K562 (cell line): Measurements from ENCODE around the gene MIXL1.

ENCODE experiments used
- CHD4 ChIP-seq: fragments of 200-600 bp; sonication (generic); IDR thresholded peaks from 3 replicates; pipeline ENCODE4 v1.6.1; 2012; ENCODE audit warnings: low read depth, mild to moderate bottlenecking, mixed read lengths, low read length, inconsistent platforms; ENCODE audit not compliant: insufficient read depth, insufficient replicate concordance, poor library complexity, severe bottlenecking
- DMBX1 ChIP-seq: fragments of 250-450 bp; sonication (Bioruptor Pico); IDR thresholded peaks from 2 replicates; pipeline ENCODE4 v1.8.0; 2022; ENCODE audit warnings: inconsistent platforms, mild to moderate bottlenecking, moderate library complexity, borderline replicate concordance
- SIX5 ChIP-seq, 2 experiments: IDR thresholded peaks; 2 replicates each; pipeline ENCODE4 v1.6.1; 2011; ENCODE audit warnings: low read length in 2 of 2, borderline replicate concordance in 1 of 2, low read depth in 1 of 2, mild to moderate bottlenecking in 1 of 2, moderate library complexity in 1 of 2; ENCODE audit not compliant: insufficient read depth in 1 of 2
- SMAD4 ChIP-seq: fragments of 250-450 bp; sonication (Bioruptor Pico); conservative IDR thresholded peaks from 2 replicates; pipeline ENCODE4 v1.8.0; 2021; ENCODE audit warnings: inconsistent platforms, mild to moderate bottlenecking, moderate library complexity
- SP1 ChIP-seq: sonication (generic); formaldehyde crosslinking; IDR thresholded peaks from 2 replicates; pipeline ENCODE4 v1.8.1; 2022; ENCODE audit warnings: mild to moderate bottlenecking, missing genetic modification reagents
- TBP ChIP-seq: optimal IDR thresholded peaks from 2 replicates; pipeline ENCODE3; 2011; ENCODE audit warnings: low read depth, low read length, improper control_type of control experiment
- ZNF764 ChIP-seq: fragments of 250-450 bp; sonication (Bioruptor Pico); IDR thresholded peaks from 2 replicates; pipeline ENCODE4 v1.4.0; 2020; ENCODE audit warnings: low read depth, mild to moderate bottlenecking, moderate library complexity
- TF ChIP-seq, protein P1 (sequence below), 3 experiments: IDR thresholded peaks in 2 of 3; conservative IDR thresholded peaks in 1 of 3; 2 replicates each; pipeline ENCODE4 v1.5.1; 2011 to 2012; ENCODE audit warnings: low read length in 3 of 3, mild to moderate bottlenecking in 3 of 3, control low read depth in 2 of 3, improper control_type of control experiment in 1 of 3, inconsistent platforms in 1 of 3, low read depth in 1 of 3, mixed read lengths in 1 of 3, moderate library complexity in 1 of 3; ENCODE audit not compliant: insufficient read depth in 2 of 3

DNA sequence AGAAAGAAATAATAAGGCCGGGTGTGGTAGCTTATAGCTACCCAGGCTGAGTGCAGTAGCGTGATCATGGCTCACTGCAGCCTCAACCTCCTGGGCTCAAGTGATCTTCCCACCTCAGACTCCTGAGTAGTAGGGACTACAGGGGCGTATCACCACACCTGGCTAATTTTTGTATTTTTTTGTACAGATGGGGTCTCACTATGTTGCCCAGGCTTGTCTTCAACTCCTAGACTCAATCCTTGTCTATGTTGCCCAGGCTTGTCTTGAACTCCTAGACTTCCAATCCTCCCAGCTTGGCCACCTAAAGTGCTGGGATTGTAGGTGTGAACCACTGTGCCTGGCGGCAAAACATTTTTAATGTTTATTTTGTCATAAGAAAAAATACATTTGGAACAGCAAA, 30.5 kb downstream of the MIXL1 start:
- TF ChIP-seq, protein P1, sequence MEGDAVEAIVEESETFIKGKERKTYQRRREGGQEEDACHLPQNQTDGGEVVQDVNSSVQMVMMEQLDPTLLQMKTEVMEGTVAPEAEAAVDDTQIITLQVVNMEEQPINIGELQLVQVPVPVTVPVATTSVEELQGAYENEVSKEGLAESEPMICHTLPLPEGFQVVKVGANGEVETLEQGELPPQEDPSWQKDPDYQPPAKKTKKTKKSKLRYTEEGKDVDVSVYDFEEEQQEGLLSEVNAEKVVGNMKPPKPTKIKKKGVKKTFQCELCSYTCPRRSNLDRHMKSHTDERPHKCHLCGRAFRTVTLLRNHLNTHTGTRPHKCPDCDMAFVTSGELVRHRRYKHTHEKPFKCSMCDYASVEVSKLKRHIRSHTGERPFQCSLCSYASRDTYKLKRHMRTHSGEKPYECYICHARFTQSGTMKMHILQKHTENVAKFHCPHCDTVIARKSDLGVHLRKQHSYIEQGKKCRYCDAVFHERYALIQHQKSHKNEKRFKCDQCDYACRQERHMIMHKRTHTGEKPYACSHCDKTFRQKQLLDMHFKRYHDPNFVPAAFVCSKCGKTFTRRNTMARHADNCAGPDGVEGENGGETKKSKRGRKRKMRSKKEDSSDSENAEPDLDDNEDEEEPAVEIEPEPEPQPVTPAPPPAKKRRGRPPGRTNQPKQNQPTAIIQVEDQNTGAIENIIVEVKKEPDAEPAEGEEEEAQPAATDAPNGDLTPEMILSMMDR (IDR thresholded peaks at IDR 0.05 in 2 of 3, conservative IDR thresholded peaks at IDR 0.05 in 1 of 3; ENCODE audit: insufficient read depth in 2 of 3, low read depth in 1 of 3, low read length in 3 of 3), result no peak
- no peak for TF ChIP-seq SIX5 (IDR thresholded peaks at IDR 0.05; ENCODE audit: borderline replicate concordance in 1 of 2, insufficient read depth in 1 of 2, low read depth in 1 of 2, low read length in 2 of 2)
- TF ChIP-seq CHD4, result no peak
- no peak for TF ChIP-seq ZNF764 (CRISPR knock-in tag)
- TF ChIP-seq SP1, result no peak
- no peak for TF ChIP-seq DMBX1 (CRISPR knock-in tag)
- TF ChIP-seq SMAD4 (CRISPR knock-in tag), result no peak
- no peak for TF ChIP-seq TBP
